Smooth muscle cell (in vitro differentiated cells): ENCODE measurements around the gene C1orf146. TPM values are rescaled to one million over a fixed set of nuclear protein-coding genes. Genes with fewer than 3 reads are reported as not detected.

Experiments used
- DNase-seq: peaks from one replicate; lab custom pipeline; 2025; ENCODE audit not compliant: unreplicated experiment; lab: John Stamatoyannopoulos, UW
- H2AFZ ChIP-seq: fragments of 200-600 bp; sonication (generic); 2 replicates; pipeline ENCODE4 v1.6.0; 2016; ENCODE audit warnings: antibody characterized with exemption, low read depth, mild to moderate bottlenecking
- H3F3A ChIP-seq: fragments of 200-600 bp; sonication (generic); 2 replicates; pipeline ENCODE4 v1.6.0; 2017; ENCODE audit warnings: antibody characterized with exemption, low read depth
- H3K27ac ChIP-seq: fragments of 200-600 bp; sonication (generic); 2 replicates; pipeline ENCODE4 v1.5.1; 2016; ENCODE audit warnings: low read depth, mild to moderate bottlenecking
- H3K27me3 ChIP-seq: fragments of 200-600 bp; sonication (generic); 2 replicates; pipeline ENCODE4 v1.6.1; 2016; ENCODE audit warnings: low read depth, mild to moderate bottlenecking
- H3K36me3 ChIP-seq: fragments of 200-600 bp; sonication (generic); 2 replicates; pipeline ENCODE4 v1.5.1; 2016; ENCODE audit warnings: low read depth
- H3K4me1 ChIP-seq: fragments of 200-600 bp; sonication (generic); 2 replicates; pipeline ENCODE4 v1.5.1; 2016; ENCODE audit warnings: low read depth
- H3K4me2 ChIP-seq: fragments of 200-600 bp; sonication (generic); 2 replicates; pipeline ENCODE4 v1.6.0; 2016; ENCODE audit warnings: mild to moderate bottlenecking
- H3K4me3 ChIP-seq: fragments of 200-600 bp; sonication (generic); 2 replicates; pipeline ENCODE4 v1.5.1; 2016; ENCODE audit warnings: mild to moderate bottlenecking
- H3K79me2 ChIP-seq: fragments of 200-600 bp; sonication (generic); 2 replicates; pipeline ENCODE4 v1.6.0; 2016; ENCODE audit warnings: low read depth, mild to moderate bottlenecking
- H3K9ac ChIP-seq: fragments of 200-600 bp; sonication (generic); 2 replicates; pipeline ENCODE4 v1.6.0; 2016; ENCODE audit warnings: low read depth
- H3K9me3 ChIP-seq: fragments of 200-600 bp; sonication (generic); replicated peaks from 2 replicates; pipeline ENCODE4 v1.5.1; 2016; ENCODE audit warnings: low read depth
- H4K20me1 ChIP-seq: fragments of 200-600 bp; sonication (generic); 2 replicates; pipeline ENCODE4 v1.6.0; 2016; ENCODE audit warnings: low read depth
- WGBS: methylation state at CpG from one replicate; pipeline ENCODE4 v1.1.7; 2016; ENCODE audit warnings: low lambda C conversion rate; 5-methylcytosine and 5-hydroxymethylcytosine counted together
- polyA plus RNA-seq: library from polyadenylated mRNA; unstranded; fragments of >200 nt; fragmentation: Nextera tagmentation; extraction: Ambion mirVana; gene quantifications from 2 replicates; pipeline ENCODE4 v1.2.1, GENCODE V29; 2016
- total RNA-seq: library from RNA; depleted of rRNA; stranded (reverse); fragments of >200 nt; gene quantifications from 2 replicates; pipeline ENCODE4 v1.2.3, GENCODE V29; 2014
- TF ChIP-seq, protein P1 (sequence below): fragments of 200-600 bp; sonication (generic); IDR thresholded peaks from 2 replicates; pipeline ENCODE4 v1.5.1; 2017; ENCODE audit warnings: borderline replicate concordance, mild to moderate bottlenecking, antibody characterized with exemption; ENCODE audit not compliant: insufficient read depth, poor library complexity, severe bottlenecking

C1orf146 gene
- total and polyA plus RNA-seq, 2 experiments from 2014 or later = not detected

DNA sequence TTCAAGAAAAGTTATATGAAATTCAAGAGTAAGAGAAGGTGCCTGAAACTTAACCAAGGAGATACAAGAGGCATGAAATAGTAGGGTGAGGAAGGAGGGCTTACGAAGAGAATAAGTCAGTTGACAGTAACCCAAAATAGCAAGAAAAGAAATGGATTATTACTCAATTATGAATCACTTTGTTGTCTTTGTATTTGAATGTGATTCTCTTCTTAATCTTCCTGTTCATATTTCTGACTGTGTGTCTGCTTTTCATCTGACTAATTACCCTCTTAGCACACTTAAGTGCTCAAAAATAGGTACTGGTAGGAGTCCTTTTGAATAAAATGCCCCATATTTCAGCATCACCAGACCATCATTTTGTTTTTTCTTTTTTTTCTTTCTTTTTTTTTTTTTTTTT lies 41.6 kb downstream of the C1orf146 start:
- Histone ChIP-seq H3K4me1 (no peaks in the 10 kb centered on the region), H3K79me2 (no peaks in the 10 kb centered on the region), H4K20me1 (no peaks in the 10 kb centered on the region), H3K27me3 (no peaks in the 10 kb centered on the region), H3K9ac (no peak overlapping the region), H3K36me3 (peaks cover 17% of the 10 kb centered on the region), H2AFZ (no peak overlapping the region), H3K4me3 (no peak overlapping the region), H3K9me3 (peaks cover 8% of the 10 kb centered on the region), H3F3A (no peaks in the 10 kb centered on the region), H3K27ac (no peak overlapping the region), H3K4me2 (no peak overlapping the region)
- TF ChIP-seq, protein P1, sequence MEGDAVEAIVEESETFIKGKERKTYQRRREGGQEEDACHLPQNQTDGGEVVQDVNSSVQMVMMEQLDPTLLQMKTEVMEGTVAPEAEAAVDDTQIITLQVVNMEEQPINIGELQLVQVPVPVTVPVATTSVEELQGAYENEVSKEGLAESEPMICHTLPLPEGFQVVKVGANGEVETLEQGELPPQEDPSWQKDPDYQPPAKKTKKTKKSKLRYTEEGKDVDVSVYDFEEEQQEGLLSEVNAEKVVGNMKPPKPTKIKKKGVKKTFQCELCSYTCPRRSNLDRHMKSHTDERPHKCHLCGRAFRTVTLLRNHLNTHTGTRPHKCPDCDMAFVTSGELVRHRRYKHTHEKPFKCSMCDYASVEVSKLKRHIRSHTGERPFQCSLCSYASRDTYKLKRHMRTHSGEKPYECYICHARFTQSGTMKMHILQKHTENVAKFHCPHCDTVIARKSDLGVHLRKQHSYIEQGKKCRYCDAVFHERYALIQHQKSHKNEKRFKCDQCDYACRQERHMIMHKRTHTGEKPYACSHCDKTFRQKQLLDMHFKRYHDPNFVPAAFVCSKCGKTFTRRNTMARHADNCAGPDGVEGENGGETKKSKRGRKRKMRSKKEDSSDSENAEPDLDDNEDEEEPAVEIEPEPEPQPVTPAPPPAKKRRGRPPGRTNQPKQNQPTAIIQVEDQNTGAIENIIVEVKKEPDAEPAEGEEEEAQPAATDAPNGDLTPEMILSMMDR = no peak
- no peak for DNase-seq
- WGBS = 96% methylated on average over 1 of the region's 1 CpG

DNA sequence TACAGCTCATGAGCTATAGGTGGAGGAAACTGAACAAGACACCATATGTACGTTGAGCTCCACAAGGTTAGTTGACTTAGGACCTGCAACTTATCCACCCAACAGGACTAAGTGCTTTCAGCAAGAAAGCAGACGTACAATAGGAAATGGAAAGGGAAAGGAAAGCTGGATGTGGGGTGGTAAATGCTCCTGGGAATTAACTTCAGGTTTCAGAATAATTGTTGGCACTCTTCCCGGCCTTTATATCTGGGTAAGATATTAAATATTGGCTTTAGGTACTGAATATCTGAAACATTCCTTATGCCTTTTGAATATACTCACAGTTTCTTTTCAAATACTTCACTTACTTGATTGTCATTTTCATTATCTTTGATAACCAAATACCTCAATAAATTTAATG lies 44.8 kb downstream of the C1orf146 start:
- no peak overlapping the region for H3K9ac ChIP-seq
- no peaks in the 10 kb centered on the region for H3K9me3 ChIP-seq
- no peak overlapping the region for H3K4me3 ChIP-seq
- peaks cover 13% of the 10 kb centered on the region for H3K36me3 ChIP-seq
- H3F3A ChIP-seq = no peaks in the 10 kb centered on the region
- H3K27me3 ChIP-seq = no peaks in the 10 kb centered on the region
- H4K20me1 ChIP-seq = no peaks in the 10 kb centered on the region
- DNase-seq = no peak
- H3K4me2 ChIP-seq = no peak overlapping the region
- no peak overlapping the region for H2AFZ ChIP-seq
- H3K27ac ChIP-seq = no peak overlapping the region
- H3K79me2 ChIP-seq = no peaks in the 10 kb centered on the region
- TF ChIP-seq, protein P1 = no peak
- H3K4me1 ChIP-seq = no peaks in the 10 kb centered on the region
- WGBS = 99% methylated on average over 3 of the region's 3 CpGs

DNA sequence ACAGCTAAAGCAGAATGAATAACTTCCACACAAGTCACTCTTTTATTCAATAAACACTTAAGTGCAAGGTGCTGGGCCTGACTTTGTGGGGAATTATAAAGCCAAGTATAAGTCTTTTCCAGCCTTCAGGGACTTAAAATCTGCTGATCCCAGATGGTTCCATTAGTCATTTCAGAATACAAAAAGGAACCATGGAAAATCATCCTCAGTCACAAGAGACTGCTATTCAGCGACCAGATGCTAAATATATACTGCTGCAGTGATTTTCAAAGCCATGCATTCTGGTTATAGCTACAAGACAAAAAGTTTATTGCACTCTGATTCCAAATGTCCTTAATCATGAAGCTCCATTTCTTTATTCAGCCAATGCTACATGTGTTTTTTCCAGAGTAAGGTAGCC lies 55.3 kb downstream of the C1orf146 start:
- Histone ChIP-seq H3K36me3 (peaks cover 4% of the 10 kb centered on the region), H3K79me2 (no peaks in the 10 kb centered on the region), H4K20me1 (no peaks in the 10 kb centered on the region), H2AFZ (no peak overlapping the region), H3K4me3 (no peak overlapping the region), H3K4me1 (no peaks in the 10 kb centered on the region), H3F3A (no peaks in the 10 kb centered on the region), H3K9ac (no peak overlapping the region), H3K9me3 (no peaks in the 10 kb centered on the region), H3K4me2 (no peak overlapping the region), H3K27me3 (no peaks in the 10 kb centered on the region), H3K27ac (no peak overlapping the region)
- WGBS = 87% methylated on average over 1 of the region's 1 CpG
- DNase-seq = no peak
- TF ChIP-seq, protein P1 = no peak

DNA sequence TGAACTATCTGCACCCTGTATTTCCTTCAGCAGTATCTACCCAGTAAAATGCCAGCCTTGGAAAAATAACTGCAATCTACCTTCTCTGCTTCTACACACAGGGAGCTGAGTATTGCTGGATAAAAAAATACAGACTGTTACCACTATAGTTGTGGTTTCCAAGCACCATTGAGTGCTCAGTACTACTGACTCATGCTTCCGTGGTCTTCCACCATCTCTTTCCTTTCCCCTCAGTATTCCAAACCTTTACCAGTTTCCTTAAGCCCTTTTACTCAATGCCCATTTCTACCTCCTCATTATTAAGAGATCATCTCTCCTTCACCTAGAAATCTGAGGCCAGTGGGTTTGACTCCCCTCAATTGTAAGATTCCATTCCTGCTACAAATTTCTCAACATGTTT lies 57.2 kb downstream of the C1orf146 start:
- Histone ChIP-seq H3K4me2 (no peak overlapping the region), H3F3A (no peaks in the 10 kb centered on the region), H3K9ac (no peak overlapping the region), H3K4me3 (no peak overlapping the region), H4K20me1 (no peaks in the 10 kb centered on the region), H3K27me3 (no peaks in the 10 kb centered on the region), H2AFZ (no peak overlapping the region), H3K4me1 (no peaks in the 10 kb centered on the region), H3K9me3 (no peaks in the 10 kb centered on the region), H3K36me3 (no peaks in the 10 kb centered on the region), H3K79me2 (no peaks in the 10 kb centered on the region), H3K27ac (no peak overlapping the region)
- WGBS = 92% methylated on average over 1 of the region's 1 CpG
- DNase-seq = no peak
- TF ChIP-seq, protein P1 = no peak
